ENCODE measurements around the gene AGPAT3. TPM values are rescaled to one million over a fixed set of nuclear protein-coding genes. Genes with fewer than 3 reads are reported as not detected.

AGPAT3 gene
- total RNA-seq, 1 donor, result 47.4 TPM

GRCh38 chr21:43933680-43934079 is 68.7 kb downstream of the AGPAT3 start:
- H3K4me3 ChIP-seq (ENCODE audit: insufficient read depth, low read length), result no peak overlapping the region
- H3K4me2 ChIP-seq (ENCODE audit: insufficient read depth, low read length), result no peak overlapping the region
- H3K36me3 ChIP-seq (ENCODE audit: insufficient read depth, low read length), result no peaks in the 10 kb centered on the region

GRCh38 chr21:43934116-43934515 is 69.1 kb downstream of the AGPAT3 start:
- Histone ChIP-seq H3K27ac (ENCODE audit: low read depth, low read length) (no peak overlapping the region), H4K20me1 (ENCODE audit: insufficient read depth, low read length) (peaks cover 20% of the 10 kb centered on the region), H3K4me2 (ENCODE audit: insufficient read depth, low read length) (no peak overlapping the region), H3K79me2 (ENCODE audit: insufficient read depth, low read length) (peaks cover 51% of the 10 kb centered on the region), H3K27me3 (ENCODE audit: insufficient read depth, low read length) (no peaks in the 10 kb centered on the region), H3K4me1 (ENCODE audit: insufficient read depth, low read length) (no peaks in the 10 kb centered on the region), H3K9me3 (ENCODE audit: low read depth, low read length) (no peaks in the 10 kb centered on the region), H3K4me3 (ENCODE audit: insufficient read depth, low read length) (no peak overlapping the region), H3K36me3 (ENCODE audit: insufficient read depth, low read length) (no peaks in the 10 kb centered on the region), H2AFZ (ENCODE audit: low read length) (no peak overlapping the region)
- TF ChIP-seq CTCF (IDR thresholded peaks at IDR 0.05; ENCODE audit: extremely low read depth, low read depth, low read length), result no peak
- DNase-seq (ENCODE audit: insufficient read length, low spot score, missing footprints), result no peak

More at GRCh38 chr21:43933680-43934079, 68.7 kb downstream of the AGPAT3 start:
- no peak overlapping the region for H3K27ac ChIP-seq (ENCODE audit: low read depth, low read length)
- no peak overlapping the region for H2AFZ ChIP-seq (ENCODE audit: low read length)
- no peaks in the 10 kb centered on the region for H3K9me3 ChIP-seq (ENCODE audit: low read depth, low read length)
- TF ChIP-seq CTCF (IDR thresholded peaks at IDR 0.05; ENCODE audit: extremely low read depth, low read depth, low read length), result no peak
- DNase-seq (ENCODE audit: insufficient read length, low spot score, missing footprints), result no peak
- H3K4me1 ChIP-seq (ENCODE audit: insufficient read depth, low read length), result no peaks in the 10 kb centered on the region
- H4K20me1 ChIP-seq (ENCODE audit: insufficient read depth, low read length), result peaks cover 18% of the 10 kb centered on the region
- peaks cover 49% of the 10 kb centered on the region for H3K79me2 ChIP-seq (ENCODE audit: insufficient read depth, low read length)
- no peaks in the 10 kb centered on the region for H3K27me3 ChIP-seq (ENCODE audit: insufficient read depth, low read length)

- Histone ChIP-seq H3K9me3 (ENCODE audit: low read depth, low read length) (no peaks in the 10 kb centered on the region), H4K20me1 (ENCODE audit: insufficient read depth, low read length) (peaks cover 29% of the 10 kb centered on the region), H3K27ac (ENCODE audit: low read depth, low read length) (no peak overlapping the region), H2AFZ (ENCODE audit: low read length) (no peak overlapping the region), H3K4me1 (ENCODE audit: insufficient read depth, low read length) (no peaks in the 10 kb centered on the region), H3K27me3 (ENCODE audit: insufficient read depth, low read length) (no peaks in the 10 kb centered on the region), H3K36me3 (ENCODE audit: insufficient read depth, low read length) (no peaks in the 10 kb centered on the region), H3K4me3 (ENCODE audit: insufficient read depth, low read length) (no peak overlapping the region), H3K4me2 (ENCODE audit: insufficient read depth, low read length) (no peak overlapping the region), H3K79me2 (ENCODE audit: insufficient read depth, low read length) (peaks cover 50% of the 10 kb centered on the region)
- no peak for TF ChIP-seq CTCF (IDR thresholded peaks at IDR 0.05; ENCODE audit: extremely low read depth, low read depth, low read length)
- DNase-seq (ENCODE audit: insufficient read length, low spot score, missing footprints), result no peak
These were observed 70.0 kb downstream of the AGPAT3 start for GRCh38 chr21:43934716-43935705.

- DNase-seq (ENCODE audit: insufficient read length, low spot score, missing footprints), result no peak
- no peak overlapping the region for H3K27ac ChIP-seq (ENCODE audit: low read depth, low read length)
- H4K20me1 ChIP-seq (ENCODE audit: insufficient read depth, low read length), result peaks cover 33% of the 10 kb centered on the region
These were observed 70.7 kb downstream of the AGPAT3 start for GRCh38 chr21:43935711-43936110.

More at GRCh38 chr21:43935711-43936110, 70.7 kb downstream of the AGPAT3 start:
- no peak overlapping the region for H3K4me2 ChIP-seq (ENCODE audit: insufficient read depth, low read length)
- H3K36me3 ChIP-seq (ENCODE audit: insufficient read depth, low read length), result no peaks in the 10 kb centered on the region
- H3K4me1 ChIP-seq (ENCODE audit: insufficient read depth, low read length), result no peaks in the 10 kb centered on the region
- no peaks in the 10 kb centered on the region for H3K27me3 ChIP-seq (ENCODE audit: insufficient read depth, low read length)
- no peak overlapping the region for H2AFZ ChIP-seq (ENCODE audit: low read length)
- no peaks in the 10 kb centered on the region for H3K9me3 ChIP-seq (ENCODE audit: low read depth, low read length)
- TF ChIP-seq CTCF (IDR thresholded peaks at IDR 0.05; ENCODE audit: extremely low read depth, low read depth, low read length), result no peak
- H3K4me3 ChIP-seq (ENCODE audit: insufficient read depth, low read length), result no peak overlapping the region
- H3K79me2 ChIP-seq (ENCODE audit: insufficient read depth, low read length), result peaks cover 52% of the 10 kb centered on the region

Data from osteoblast (primary cell).